Fibroblast of mammary gland (primary cell): ENCODE results near the gene SLC38A8.

Experiments
- DNase-seq: peaks from one replicate; pipeline ENCODE4 v3.0.0-alpha.2; 2010; ENCODE audit warnings: low read depth
- H3K4me3 ChIP-seq: 2 replicates; pipeline ENCODE4 v1.5.1; 2011; ENCODE audit warnings: low read depth, mild to moderate bottlenecking, low read length, moderate library complexity; ENCODE audit not compliant: control insufficient read depth
- TF ChIP-seq, protein P1 (sequence below): conservative IDR thresholded peaks from 2 replicates; pipeline ENCODE4 v1.5.1; 2011; ENCODE audit warnings: low read depth, low read length, inconsistent platforms; ENCODE audit not compliant: control insufficient read depth, insufficient read depth

The SLC38A8 gene

DNA sequence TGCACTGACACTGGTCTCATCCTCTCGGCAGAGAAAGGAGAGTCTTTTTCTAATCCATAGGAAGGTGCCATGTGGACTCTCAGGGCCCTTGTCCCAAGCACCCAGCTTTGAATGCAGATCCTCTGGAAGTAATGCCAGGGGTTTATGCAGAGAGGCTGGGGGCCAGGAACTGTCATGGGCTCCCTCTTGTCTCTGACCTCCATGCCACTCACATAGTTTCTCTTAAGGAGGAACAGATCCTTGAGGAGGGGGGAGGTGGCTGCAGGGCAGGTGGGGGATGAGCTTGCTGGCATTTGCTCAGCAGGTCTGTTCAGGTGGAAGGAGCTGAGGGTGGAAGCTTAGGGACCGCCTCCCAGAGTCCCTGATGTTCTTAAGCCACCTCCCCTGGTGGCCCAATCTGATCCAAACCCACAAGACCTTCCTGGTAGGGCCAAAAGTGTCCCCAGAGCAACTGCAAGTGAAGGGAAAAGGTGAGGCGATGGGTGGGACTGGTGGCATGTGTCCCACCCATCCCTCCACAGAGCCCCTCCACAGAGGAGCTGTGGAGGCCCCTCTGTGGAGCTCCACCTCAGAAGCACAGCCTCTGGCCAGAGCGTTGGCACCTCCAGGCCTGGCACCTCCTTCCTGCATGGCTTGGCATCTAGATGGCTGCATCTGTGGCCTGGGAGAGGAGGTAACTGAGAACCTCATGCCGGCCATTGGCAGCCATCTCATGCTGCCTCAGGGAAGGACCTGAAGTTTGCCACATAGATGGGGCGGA is 65.4 kb downstream of the SLC38A8 start:
- DNase-seq = no peak
- H3K4me3 ChIP-seq = no peak overlapping the region
- TF ChIP-seq, protein P1, sequence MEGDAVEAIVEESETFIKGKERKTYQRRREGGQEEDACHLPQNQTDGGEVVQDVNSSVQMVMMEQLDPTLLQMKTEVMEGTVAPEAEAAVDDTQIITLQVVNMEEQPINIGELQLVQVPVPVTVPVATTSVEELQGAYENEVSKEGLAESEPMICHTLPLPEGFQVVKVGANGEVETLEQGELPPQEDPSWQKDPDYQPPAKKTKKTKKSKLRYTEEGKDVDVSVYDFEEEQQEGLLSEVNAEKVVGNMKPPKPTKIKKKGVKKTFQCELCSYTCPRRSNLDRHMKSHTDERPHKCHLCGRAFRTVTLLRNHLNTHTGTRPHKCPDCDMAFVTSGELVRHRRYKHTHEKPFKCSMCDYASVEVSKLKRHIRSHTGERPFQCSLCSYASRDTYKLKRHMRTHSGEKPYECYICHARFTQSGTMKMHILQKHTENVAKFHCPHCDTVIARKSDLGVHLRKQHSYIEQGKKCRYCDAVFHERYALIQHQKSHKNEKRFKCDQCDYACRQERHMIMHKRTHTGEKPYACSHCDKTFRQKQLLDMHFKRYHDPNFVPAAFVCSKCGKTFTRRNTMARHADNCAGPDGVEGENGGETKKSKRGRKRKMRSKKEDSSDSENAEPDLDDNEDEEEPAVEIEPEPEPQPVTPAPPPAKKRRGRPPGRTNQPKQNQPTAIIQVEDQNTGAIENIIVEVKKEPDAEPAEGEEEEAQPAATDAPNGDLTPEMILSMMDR = no peak

DNA sequence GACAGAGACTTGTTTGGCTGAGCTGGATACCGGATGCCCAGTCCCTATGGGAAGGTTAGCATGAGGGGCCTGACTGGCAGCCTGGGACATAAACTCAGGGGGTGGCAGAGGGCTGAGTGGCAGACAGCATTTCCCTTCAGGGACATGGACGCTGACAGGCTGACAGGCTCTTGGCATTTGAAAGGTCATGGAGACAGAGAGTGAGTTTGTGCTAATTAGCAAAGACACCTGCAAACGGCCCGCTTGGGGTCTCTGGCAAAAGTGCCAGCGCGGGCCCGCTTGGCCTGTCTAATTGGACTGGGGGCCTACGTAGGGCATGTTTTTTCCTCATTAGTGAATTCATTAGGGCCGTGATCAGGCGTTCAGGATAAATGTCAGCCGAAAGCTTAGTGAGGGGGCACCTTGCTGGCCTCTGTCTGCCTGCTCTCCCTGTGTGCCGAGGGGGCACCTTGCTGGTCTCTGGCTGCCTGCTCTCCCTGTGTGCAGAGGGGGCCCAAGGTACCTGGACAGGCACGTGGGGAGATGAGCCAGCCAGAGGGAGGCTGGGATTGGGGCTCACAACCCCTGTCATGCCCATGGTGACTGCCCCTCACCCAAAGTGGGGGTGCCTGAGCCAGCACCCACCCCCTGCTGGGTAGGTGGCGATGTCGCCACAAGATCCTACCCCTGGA is 66.9 kb downstream of the SLC38A8 start:
- TF ChIP-seq, protein P1 = no peak
- H3K4me3 ChIP-seq = no peak overlapping the region
- no peak for DNase-seq

DNA sequence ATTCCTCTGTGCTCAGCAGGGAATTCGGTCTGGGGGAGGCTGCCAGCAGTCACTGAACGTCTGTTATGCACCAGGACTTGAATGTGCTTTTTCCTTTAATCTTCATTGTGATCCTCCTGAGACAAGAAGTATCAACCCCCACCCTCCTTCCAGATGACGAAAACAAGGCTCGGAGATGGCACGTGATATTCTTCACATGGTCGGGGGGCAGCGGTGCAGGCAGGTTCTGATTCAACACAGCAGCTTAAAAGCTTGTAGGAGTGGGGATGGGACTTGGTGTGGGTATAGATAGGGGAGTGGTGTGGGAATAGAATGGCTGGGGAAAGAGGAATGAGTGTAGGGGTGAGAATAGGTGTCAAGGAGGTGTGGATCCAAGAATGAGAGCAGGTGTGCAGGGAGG is 68.1 kb downstream of the SLC38A8 start:
- DNase-seq = no peak
- TF ChIP-seq, protein P1 = no peak
- no peak overlapping the region for H3K4me3 ChIP-seq

DNA sequence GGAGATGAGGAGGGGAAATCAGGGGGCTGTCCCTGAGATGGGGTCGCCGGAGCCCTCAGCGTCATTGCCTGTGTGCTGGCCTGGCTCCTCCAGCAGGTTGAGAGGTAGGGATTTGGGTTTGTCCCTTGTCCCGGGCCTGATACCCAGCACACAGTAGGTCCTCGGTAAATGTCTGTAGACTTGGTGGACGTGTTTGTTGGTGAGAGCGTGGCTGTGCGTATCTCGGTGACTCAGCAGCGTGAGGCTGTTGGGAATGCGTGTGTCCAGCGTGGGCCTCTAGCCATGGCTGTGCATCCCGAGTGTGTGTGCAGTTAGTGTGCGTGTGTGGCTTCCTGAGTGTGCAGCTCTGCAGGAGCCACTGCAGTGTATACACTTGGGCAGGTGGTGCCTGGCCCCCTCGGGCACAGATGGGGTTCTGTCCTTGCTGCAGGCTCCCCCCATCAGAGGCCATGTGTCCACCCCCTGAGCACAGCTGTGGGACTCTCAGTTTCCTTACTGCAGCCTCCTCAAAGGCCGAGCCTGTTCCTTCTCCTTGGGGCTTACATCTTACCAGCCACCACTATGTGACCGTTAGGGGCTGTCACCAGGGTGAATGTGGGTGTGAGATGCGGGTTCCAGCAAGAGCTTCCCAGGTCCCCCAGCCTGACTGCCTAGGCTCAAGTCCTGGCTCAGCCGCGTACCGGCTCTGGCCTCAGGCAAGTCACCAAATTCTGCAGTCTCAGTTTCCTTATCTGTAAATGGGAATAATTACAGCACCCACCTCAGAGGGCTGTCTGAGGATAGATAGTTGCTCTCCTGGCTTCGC is 68.8 kb downstream of the SLC38A8 start:
- no peak for DNase-seq
- no peak overlapping the region for H3K4me3 ChIP-seq
- TF ChIP-seq, protein P1 = no peak

DNA sequence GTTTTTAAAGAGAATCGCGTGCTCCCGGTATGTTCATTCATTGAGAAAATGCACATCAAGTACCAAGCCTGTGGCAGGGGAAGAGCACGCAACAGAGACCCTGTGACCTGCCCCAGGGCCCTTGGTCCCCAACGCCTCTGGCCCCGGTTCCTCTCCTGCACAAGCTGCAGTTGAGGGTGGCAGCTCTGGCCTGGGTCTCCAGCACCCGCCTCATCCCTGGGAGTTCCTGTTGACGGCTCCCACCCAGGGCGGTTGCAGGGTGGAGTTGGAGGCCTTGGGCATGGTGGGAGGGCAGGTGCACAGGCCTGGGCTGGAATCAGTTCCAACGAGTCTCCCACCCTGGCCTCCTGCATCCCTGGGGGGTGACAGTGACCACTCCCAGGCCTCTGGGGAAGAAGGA is 69.5 kb downstream of the SLC38A8 start:
- no peak overlapping the region for H3K4me3 ChIP-seq
- no peak for DNase-seq
- TF ChIP-seq, protein P1 = no peak

DNA sequence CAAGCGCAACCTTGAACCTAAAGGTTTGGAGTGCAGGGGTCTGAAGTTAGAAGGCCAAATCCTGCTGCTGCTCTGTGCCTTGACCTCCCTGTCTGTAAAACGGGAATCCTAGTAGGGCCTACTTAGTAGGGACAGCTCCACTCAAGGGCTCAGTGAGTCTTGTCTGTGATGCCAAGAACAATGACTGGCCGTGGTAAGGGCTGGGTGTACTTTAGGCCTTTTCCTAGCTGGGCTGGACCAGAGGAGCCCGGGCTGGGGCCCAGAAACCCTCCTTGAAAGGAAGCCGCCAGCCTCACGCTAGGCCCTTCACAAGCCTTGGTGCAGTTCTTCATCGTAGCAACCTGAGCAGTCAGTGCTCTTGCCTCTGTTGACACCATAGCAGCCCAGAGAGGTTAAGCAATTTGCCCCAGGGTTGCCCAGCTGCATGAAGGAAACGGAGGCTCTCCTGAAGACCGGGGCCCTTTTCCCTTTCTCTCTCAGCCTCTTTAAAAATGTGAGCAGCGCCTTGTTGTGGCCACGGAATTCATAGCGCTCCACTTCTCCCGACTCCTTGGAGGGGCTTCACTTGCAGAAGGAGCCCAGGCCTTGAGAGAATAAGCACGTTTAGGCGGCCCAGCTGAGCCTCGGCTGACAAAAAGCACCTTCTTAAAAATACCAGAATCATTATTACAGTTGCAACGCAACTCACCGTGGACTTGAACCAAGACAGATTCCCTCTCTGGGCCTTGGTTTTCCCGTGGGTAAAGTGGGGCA is 70.2 kb downstream of the SLC38A8 start:
- TF ChIP-seq, protein P1 = no peak
- DNase-seq = no peak
- no peak overlapping the region for H3K4me3 ChIP-seq
